K562 (cell line): ENCODE measurements around the gene HPS4. TPM values are rescaled to one million over a fixed set of nuclear protein-coding genes. Genes with fewer than 3 reads are reported as not detected.

Experiments used
- YY1 ChIP-seq, 3 experiments: IDR thresholded peaks; 2 replicates each; pipeline ENCODE4 v1.6.1; 2011; ENCODE audit warnings: low read length in 2 of 3, mild to moderate bottlenecking in 2 of 3, moderate library complexity in 2 of 3, borderline replicate concordance in 1 of 3, control low read depth in 1 of 3, low read depth in 1 of 3; ENCODE audit not compliant: insufficient read depth in 3 of 3, insufficient replicate concordance in 2 of 3, control insufficient read depth in 1 of 3, insufficient read length in 1 of 3; ENCODE audit errors: extremely low read depth in 1 of 3
- polyA plus RNA-seq, 8 experiments: library from polyadenylated mRNA; depleted of rRNA in 4 of 8; stranded (reverse) in 5 of 8; unstranded in 3 of 8; fragments of >200 nt; fragmentation: Nextera tagmentation in 2 of 8; fragmentation: Illumina TruSeq in 1 of 8; extraction: Ambion mirVana in 2 of 8; extraction: Trizol in 1 of 8; gene quantifications; 2 replicates each; pipeline versions ENCODE4 v1.2.1 to v1.2.3, GENCODE V29; 2011 to 2014; ENCODE audit warnings: inconsistent platforms in 1 of 8, missing spikeins in 1 of 8
- total RNA-seq, 7 experiments: library from RNA; depleted of rRNA in 6 of 7; stranded (reverse); fragments of >200 nt in 6 of 7; fragmentation: Illumina TruSeq in 2 of 7; extraction: Trizol in 2 of 7; gene quantifications; 2 replicates each; pipeline versions ENCODE4 v1.2.1 to v1.2.3, GENCODE V29; 2011 to 2021; ENCODE audit warnings: low replicate concordance in 1 of 7
- TF ChIP-seq, protein P1 (sequence below), 2 experiments: fragments of 450-650 bp; formaldehyde crosslinking in 1 of 2; IDR thresholded peaks; 2 replicates each; pipeline versions ENCODE4 v1.4.0 to v1.6.1; 2014 to 2020; ENCODE audit warnings: mild to moderate bottlenecking in 2 of 2, borderline replicate concordance in 1 of 2, low read depth in 1 of 2

Gene HPS4
- total and polyA plus RNA-seq, 9 of the 15 experiments (the other 6 are each of a cell fraction or from before 2014, with no cell fraction given) = 12.8 to 29.2 (median 25.3) TPM

GRCh38 chr22:26502688-26503561 lies 19.3 kb upstream of the HPS4 start (continued):
- TF ChIP-seq, protein P1, sequence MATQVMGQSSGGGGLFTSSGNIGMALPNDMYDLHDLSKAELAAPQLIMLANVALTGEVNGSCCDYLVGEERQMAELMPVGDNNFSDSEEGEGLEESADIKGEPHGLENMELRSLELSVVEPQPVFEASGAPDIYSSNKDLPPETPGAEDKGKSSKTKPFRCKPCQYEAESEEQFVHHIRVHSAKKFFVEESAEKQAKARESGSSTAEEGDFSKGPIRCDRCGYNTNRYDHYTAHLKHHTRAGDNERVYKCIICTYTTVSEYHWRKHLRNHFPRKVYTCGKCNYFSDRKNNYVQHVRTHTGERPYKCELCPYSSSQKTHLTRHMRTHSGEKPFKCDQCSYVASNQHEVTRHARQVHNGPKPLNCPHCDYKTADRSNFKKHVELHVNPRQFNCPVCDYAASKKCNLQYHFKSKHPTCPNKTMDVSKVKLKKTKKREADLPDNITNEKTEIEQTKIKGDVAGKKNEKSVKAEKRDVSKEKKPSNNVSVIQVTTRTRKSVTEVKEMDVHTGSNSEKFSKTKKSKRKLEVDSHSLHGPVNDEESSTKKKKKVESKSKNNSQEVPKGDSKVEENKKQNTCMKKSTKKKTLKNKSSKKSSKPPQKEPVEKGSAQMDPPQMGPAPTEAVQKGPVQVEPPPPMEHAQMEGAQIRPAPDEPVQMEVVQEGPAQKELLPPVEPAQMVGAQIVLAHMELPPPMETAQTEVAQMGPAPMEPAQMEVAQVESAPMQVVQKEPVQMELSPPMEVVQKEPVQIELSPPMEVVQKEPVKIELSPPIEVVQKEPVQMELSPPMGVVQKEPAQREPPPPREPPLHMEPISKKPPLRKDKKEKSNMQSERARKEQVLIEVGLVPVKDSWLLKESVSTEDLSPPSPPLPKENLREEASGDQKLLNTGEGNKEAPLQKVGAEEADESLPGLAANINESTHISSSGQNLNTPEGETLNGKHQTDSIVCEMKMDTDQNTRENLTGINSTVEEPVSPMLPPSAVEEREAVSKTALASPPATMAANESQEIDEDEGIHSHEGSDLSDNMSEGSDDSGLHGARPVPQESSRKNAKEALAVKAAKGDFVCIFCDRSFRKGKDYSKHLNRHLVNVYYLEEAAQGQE (IDR thresholded peaks at IDR 0.05; ENCODE audit: borderline replicate concordance) = peak; percentile 21; the same call in 1 of the 2 replicates
- TF ChIP-seq, protein P1 (CRISPR knock-in tag; IDR thresholded peaks at IDR 0.05; ENCODE audit: low read depth) = no peak
- TF ChIP-seq YY1 (IDR thresholded peaks at IDR 0.05; ENCODE audit: borderline replicate concordance in 1 of 3, control insufficient read depth in 1 of 3, extremely low read depth in 1 of 3, insufficient read depth in 3 of 3, insufficient read length in 1 of 3, insufficient replicate concordance in 2 of 3, low read depth in 1 of 3, low read length in 2 of 3) = peak in 2 of 3 experiments; percentile 35 to 81
